LoVo (cell line): ENCODE results near the gene NDUFAF8.
A peak's percentile ranks its signal among the peaks of the same experiment; 100 is the strongest.

Experiments used
- DNase-seq: peaks from one replicate; pipeline ENCODE4 v3.0.0-alpha.2; 2016; ENCODE audit warnings: low spot score

The NDUFAF8 gene

DNA sequence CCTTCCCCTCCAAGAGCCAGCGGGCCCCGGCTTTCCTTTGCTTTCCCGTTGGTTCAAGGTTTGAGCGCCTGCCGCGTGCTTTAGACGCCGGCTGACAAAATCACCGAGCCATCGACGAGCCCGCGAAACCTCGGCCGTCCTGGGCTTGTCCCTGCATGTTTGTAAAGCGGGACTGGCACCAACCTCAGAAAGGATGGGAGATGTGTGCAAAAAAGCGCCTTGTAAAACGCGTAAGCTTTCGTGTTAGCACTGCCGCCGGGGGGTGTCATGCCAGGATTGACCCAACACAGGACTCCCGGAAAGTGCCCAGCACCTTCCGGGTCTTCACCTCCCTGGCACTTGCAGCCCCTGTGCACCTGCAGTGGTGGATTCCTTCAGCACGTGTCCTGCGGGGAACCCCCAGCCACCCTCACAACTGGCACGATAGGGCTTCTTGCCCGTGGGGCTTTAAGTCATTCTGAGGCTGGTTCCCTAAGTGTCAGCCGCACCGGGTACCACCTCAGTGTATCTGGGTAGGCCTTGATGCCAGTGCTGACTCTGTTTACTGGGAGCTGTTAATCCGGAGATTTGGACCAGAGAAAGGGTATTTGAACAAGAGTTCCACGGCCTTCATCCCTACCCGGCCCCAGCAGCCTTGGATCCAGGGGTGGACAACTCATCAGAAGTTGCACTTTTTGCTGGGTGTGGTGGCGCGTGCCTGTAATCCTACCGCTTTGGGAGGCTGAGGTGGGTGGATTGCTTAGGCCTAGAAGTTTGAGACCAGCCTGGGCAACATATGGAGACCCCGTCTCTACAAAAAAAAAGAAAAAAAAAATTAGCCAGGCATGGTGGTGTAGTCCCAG, 817 bp downstream of the NDUFAF8 start:
- DNase-seq: peak; percentile 8

DNA sequence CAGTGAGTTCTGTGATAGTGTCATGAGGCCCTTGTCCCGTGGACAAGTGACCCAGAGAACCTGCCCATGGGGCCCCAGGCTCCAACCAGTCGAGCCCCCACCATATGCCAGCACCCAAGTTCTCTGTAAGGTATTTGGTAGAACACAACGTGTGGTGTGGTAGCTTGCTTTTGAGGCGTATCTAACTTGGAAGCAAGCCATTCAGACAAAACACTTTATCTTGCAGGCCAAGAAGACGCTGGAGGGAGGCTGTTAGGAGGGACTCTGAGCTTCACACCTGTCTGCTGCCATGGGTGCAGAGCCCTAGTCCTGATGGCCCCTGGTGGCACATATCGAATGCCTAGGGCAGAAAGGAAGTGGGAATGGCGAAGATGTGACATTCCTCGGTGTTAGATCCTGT, 1.6 kb downstream of the NDUFAF8 start:
- no peak for DNase-seq

DNA sequence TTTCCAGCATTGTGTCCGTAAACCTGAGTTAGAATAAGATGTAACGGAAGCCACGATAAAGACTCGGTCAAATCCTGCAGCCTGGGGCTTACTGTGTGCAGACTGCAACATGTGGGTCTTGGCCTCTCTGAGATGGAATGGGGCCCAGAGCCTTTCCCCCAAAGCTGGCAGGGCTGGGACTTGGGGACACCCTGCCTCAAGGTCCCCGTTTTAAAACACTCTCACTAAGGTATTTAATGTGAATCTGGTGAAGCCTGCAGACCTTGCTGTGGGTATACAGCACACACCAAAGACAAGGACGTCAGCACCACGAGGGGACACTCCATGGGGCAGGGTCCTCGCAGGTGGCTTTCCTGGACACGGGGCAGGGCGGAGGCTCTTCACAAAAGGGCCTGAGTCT, 2.1 kb downstream of the NDUFAF8 start:
- DNase-seq: no peak

DNA sequence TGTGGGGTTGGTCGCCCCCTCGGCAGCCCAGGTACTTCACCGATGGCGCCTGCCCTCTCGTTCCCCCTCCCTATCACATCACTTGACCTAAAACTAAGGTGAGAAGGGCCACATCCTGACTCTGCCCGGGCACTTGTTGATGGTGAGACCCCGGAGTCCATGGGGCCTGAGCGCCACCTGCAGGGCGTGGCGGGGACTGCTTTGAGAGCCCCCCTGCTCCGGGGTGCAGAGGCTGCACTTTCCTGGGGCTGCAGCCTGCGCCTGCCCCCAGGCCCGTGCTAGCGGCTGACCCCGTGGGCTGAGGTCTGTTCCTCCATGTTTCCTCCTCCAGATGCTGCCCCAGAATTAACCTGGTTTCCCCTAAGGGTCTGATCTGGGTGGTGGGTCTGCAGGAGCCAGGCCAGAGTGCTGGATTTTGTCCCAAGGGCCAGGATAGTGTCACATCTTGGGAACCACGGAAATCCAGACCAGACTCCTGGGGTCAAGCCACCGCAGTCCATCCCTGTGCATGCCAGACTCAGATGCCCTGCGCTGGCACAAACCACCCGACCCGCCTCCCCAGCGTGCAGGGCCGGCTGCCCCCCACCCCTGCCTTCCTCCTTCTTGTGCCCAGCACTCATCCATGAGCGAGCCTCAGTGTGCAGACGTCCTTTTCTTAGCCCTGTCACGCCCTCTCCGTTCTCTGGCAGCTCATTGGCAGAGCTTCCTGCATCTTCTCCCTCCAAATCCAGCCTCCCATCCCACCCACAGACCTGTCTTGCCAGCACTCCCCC, 2.7 kb downstream of the NDUFAF8 start:
- DNase-seq: no peak

DNA sequence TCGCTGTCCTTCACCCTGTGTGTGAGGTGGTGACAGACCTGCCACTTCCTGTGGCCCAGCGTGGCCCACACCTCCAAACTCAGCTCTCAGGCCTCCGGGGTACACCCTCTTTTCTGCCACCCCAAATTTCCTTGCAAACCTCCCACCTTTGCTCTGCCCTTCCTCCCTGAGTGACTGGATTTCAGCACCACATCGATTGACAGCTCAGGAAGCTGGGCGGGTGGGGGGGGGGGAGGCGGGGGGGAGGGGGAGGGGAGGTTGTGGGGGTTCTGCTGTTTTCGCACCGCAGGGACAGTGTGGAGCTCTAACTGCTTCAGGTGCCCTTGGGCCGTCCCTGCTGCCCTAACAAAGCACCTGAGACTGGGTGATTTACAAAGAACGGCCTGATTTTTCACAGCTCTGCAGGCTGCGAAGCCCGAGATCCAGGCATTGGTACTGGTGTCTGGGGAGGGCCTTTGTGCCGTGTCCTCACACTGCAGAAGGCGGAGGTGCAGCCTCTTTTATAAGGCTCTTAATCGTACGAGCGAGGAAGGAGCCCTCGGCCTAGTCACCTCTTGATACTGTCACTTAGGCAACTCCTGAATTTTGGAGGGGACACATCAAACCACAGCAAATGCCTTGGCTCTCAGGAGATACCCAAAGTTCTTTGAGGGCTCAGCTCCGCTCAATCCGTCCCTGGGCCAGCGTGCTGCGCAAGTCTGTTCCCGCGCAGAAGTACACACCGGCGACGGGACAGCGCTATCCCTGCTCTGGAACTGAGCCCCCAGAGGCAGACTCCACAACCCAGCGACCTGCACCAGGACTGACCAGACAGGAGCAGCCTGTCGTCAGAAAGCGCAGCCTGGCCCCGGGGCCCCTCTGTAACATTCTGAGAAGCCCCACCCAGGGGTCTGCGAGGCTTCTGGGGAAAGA, 3.6 kb downstream of the NDUFAF8 start:
- no peak for DNase-seq

DNA sequence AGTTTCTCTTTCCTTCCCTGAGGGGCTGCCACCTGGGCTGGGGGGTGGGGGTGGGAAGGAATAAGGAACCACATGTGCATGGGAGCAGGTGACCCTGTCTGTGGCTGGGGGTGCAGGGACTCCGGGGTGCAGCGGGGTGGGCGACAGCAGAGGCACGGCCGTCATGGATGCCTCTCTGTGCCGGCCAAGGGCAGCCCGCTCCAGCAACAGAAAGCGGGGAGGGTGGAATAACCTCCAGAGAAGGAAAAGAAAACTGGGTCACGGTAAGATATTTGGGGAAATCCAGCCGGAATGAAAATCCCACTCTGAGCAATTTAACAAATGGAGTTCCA, 4.2 kb downstream of the NDUFAF8 start:
- no peak for DNase-seq

DNA sequence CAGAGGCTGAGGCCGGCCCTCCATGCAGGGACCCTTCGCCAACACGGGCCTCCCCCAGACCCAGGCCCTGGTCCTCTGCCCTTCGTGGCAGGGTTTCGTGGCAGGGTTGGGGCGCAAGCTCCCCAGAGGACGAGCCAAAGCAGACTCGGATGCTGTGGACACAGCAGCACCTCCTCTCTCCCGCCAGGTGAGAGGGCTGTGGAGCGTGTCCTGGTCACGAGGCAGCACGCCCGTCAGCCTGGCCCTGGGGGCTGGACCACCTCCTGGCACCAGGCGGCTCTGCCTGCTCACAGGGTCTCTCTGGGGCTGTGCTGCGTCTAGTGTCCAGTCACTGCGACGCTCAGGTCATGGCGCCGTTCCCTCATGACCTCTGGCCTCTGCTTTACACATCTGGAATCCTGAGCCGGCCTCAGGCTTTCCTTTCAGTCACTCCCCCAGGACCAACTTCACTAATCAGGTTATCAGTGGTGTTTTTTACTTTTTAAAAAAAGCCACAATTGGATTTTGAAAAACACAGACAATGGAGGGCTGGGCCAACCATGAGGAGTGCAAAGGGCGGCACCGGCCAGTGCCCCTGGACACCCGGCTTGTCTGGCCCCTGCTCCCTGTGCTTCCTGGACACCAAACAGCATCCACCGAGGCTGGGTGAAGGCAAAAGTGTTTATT, 5.4 kb downstream of the NDUFAF8 start:
- no peak for DNase-seq

DNA sequence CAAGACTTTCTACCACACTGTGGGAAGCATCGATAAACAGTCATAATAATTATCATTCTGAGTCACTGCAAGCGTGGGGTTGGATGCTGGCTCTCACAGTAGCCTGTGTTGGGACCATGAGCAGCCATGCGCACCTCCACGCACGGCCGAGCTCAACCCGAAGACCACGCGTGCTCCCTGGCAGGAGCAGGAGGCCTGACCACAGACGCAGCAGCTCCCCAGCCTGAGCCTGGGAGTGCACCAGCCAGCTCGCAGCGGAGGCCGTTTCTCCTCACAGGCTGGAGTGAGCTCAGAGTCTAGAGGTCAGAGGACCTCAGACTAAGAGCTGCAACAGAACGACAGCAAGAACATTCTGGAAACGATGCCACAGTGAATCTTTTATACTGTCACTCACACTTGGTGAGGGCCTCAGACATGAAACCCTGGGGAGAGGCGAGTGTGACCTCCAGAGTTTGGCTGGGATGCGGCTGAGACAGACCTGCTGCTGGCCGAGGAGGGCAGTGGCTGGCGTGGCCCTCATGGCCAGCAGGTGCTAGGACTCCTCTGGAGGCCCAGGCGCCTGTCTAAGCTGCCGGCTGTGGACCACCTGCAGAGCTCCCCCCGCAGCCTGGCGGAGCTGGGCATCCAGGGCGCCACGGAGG, 6.0 kb downstream of the NDUFAF8 start:
- no peak for DNase-seq

DNA sequence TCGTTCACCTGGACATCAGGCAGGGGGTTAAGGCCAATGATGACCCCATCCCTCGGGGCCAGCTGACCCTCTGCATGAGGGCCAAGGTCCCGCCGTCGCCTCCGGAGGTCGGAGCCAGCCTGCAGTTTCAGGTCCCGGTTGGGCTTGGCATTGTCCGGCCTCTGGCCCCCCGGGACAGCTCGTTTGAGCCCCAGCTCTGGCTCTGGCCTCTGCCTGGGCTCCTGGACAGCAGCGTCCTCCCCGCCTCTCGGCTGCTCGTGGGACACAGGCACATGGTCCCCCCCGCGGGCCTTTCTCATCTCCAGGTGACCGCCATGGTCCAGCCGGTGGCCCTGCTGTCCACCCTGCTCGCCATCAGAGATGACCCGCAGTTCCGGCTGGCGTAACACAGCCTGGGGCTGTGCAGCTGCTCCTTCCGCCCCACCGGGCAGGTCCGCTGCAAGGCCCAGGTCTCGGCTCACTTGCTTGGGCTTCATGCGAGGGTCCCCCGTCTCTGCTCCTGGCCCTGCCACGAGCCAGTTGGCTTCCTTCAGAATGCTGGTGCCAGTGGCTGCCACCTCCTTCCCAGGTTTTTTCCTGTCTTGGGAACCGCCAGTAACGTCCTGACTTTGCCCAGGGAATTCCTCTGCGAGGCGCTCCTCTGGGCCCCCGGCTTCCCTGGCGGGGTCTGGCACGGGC, 6.7 kb downstream of the NDUFAF8 start:
- DNase-seq: no peak

DNA sequence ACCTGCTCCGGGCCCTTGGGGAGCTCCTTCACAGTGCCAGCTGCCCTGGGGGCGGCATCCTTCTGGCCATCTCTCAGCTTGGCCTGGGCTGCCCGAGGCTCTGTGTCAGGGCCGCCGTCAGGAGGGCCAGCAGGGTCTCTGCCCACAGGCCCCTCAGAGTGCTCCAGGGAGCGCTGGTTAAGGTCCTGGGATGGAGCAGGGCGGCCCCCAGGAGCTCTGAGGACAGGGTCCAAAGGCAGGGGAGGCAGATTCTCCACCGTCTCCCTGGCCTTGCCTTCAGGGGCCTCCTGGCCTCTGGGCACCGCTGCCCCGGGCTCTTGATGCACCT, 7.2 kb downstream of the NDUFAF8 start:
- DNase-seq: no peak

DNA sequence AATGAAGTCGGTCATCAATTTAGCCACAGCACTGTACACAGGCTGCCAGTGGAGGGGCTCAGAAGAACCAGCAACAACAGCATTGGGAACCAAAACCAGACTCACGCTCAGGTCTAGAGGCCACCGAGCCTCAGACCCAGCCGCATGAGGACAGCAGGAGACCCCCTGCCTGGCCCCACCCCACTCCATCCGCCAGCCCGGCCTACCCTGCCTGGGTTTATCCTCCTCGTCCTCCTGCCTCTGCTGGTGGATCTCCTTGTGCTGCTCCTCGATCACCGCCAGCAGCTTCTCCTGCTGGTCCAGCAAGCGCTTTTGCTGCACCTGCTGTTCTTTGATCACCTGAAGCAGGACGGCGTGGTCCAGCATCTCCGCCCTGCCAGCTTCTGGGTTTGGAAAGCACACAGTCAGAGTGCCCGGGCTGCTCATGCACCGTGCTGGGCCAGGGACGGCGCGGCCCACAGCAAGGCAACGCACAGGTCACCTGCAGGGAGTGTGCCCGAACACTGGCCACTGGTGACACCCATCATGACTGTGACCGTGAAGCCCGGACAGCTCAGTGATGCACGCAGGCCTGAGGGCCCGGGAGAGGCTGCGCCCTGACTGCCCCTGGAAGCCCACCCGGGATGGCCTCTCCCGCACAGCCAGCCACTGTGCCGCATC, 7.7 kb downstream of the NDUFAF8 start:
- DNase-seq: no peak

DNA sequence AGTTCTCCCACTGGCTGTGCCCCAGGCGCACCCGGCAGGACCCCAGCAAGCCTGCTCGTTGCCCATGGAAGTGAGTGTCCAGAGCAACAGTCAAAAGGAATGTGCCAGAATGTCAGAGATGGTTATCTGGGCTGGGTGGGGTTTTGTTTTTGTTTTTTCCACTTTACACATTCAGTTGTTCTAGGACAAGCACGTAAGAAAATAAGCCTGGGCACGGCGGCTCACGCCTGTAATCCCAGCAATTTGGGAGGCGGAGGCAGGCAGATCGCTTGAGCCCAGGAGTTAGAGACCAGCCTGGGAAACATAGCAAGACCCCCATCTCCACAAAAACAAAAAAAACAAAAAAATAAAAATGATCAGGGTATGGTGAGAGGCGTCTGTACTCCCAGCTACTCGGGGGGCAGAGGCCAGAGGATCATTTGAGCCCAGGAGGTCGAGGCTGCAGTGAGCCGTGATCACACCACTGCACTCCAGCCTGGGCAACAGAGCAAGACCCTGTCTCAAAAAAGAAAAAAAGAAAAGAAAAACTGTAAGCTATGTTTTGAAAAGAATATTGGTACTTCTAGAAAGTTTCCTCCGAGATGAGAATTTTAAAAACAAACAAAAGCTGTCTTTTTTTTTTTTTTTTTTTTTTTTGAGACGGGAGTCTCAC, 8.3 kb downstream of the NDUFAF8 start:
- no peak for DNase-seq

DNA sequence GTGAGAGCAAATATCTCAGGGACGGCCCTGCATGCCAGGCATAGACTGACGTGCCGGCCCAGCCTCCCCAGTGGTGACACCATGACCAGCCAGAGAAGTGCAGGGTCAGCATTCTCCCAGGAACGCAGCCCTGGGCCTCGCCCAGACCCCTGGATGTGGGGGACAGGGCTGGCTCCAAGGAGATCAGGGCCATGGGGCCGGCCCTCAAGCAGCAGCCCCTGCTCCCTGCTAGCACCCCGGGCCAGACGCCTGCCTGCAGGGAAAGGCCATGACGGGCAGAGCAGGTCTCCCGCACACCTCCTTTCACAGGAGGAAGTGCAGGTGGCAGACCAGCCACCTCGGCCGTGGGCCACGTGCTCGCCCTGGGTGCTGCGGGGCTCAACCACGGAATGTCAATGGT, 9.5 kb downstream of the NDUFAF8 start:
- DNase-seq: no peak

DNA sequence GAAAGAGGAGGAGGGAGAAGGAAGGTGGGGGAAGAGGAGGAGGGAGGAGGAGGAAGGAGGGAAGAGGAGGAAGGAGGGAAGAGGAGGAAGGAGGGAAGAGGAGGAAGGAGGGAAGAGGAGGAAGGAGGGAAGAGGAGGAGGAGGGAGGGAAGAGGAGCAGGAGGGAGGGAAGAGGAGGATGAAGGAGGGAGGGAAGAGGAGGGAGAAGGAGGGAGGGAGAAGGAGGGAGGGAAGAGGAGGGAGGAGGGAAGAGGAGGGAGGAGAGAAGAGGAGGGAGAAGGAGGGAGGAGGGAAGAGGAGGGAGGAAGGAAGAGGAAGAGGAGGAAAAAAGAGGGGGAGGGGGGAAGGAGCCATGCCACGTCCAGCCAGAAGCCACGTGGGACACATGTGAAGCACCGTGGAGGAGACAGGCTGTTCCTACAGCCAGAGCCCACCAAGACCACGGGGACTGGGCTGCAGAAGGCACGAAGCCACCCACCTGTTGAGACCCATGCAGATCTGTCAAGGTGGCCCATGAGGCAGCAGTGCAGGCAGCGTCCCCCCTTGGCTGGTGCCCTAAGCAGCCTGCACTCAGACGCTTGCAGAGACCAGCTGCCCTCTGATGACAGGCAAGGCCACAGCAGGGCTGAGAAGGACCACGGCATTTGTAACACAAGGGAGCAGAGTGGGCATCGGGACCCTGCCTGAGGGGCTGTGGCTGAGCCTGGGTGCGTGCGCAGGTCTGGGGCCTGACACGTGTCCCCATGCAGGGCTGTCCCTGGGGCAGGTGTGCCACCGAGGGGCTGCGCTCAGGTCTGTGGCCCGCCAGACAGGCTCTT, 10.3 kb downstream of the NDUFAF8 start:
- DNase-seq: no peak

DNA sequence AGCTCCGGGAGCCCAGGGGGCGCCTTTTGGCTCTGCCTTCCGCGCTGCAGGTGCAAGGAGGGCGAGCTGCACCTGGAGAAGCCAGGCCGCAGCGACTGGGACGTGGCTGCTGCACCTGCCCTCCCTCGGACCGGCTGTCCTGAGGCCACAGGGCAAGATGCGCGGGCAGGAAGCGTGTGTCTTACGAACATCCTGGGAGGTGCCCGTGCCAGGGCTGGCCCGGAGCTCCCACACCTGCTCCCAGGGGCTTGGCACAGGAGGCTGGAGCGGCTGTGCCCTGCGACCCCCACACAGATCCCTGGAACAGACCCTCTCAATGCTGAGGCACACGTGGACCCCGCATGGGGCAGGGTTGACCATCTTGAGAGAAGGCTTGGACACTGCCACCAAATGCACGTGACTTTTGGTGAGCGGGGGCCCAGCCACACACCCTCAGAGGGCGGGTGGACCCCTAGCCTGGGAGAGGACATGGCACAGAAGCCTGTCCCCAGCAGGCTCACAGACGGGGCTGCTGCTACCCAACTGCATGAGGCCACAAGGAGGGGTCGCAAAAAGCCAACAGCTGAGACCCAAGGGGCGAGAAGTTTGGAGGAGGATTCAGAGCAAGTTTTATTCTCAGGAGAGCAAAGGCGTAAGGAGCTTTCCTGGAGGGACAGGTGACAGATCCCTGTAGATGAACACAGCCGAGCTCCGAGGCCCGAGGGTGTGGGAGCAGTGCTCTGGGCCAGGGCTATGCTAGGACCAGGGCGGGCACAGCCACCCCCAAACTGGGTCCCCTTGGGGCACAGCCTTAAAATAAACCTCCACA, 11.4 kb downstream of the NDUFAF8 start:
- no peak for DNase-seq

DNA sequence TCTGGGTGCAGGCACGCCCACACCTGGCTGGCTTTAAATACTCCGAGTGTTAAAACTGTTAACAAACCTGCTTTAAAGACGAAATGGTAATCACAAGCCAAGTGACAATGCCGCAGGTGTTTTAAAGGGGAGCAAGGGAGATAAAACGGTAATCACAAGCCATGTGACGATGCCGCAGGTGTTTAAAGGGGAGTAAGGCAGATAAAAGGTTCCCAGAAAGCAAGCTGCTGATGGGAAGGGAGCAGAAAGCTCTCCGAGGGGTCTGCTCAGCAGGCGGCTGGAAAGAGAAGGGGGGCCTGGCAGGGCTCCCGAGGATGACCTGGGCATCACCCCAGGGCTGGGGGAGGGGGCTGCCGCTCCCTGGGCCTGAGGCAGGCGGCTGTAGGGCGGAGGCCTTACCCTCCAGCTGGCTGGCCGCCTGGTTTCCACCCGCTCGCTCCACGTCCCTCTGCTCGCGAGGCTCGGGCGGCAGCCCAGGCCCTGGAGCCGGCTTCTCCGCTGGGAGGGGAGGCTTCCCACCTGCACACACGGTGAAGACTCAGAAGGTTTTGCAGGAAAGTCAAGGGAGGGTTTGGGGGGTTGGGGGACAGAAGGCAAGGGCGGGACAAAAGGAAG, 12.1 kb downstream of the NDUFAF8 start:
- DNase-seq: no peak

DNA sequence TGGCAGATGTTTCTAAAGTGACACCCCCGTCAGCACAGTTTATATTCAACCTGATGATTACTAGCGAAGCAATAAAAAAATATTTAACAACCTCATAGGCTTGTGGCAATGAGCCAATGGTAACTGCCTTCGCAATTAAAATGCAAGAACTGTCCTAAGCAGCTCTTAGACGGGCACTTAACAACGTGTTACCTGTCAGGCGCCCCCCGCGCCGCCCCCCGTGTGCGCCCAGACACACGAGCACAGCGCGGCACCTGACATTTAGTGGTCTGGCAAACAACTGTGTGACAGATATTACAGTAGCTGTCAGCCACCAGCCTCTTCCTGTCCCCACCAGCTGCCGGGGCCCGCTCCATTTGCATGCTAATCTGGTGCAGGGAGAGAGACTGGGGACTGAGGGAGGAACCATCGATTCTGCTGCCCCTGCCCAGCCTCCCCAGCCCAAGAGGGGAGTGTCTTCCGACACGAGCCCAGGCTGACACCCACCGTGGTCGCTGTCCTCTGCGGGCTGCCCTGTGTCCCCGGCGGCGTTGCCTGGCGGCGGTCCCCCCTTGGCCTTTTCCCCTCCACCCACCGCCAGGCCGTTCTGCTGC, 12.7 kb downstream of the NDUFAF8 start:
- no peak for DNase-seq
